C4-2B (cell line): ENCODE measurements around the gene SFXN5.

ENCODE experiments used
- H3K27ac ChIP-seq: fragments of 450-650 bp; 2 replicates; pipeline ENCODE4 v1.5.1; 2017
- CTCF ChIP-seq: fragments of 450-650 bp; conservative IDR thresholded peaks from 2 replicates; pipeline ENCODE4 v1.5.1; 2017; ENCODE audit warnings: mild to moderate bottlenecking
- ZFX ChIP-seq: fragments of 450-650 bp; IDR thresholded peaks from 2 replicates; pipeline ENCODE4 v1.6.1; 2017

The SFXN5 gene

GRCh38 chr2:72961036-72961720 is 110.3 kb downstream of the SFXN5 start:
- no peak overlapping the region for H3K27ac ChIP-seq

DNA sequence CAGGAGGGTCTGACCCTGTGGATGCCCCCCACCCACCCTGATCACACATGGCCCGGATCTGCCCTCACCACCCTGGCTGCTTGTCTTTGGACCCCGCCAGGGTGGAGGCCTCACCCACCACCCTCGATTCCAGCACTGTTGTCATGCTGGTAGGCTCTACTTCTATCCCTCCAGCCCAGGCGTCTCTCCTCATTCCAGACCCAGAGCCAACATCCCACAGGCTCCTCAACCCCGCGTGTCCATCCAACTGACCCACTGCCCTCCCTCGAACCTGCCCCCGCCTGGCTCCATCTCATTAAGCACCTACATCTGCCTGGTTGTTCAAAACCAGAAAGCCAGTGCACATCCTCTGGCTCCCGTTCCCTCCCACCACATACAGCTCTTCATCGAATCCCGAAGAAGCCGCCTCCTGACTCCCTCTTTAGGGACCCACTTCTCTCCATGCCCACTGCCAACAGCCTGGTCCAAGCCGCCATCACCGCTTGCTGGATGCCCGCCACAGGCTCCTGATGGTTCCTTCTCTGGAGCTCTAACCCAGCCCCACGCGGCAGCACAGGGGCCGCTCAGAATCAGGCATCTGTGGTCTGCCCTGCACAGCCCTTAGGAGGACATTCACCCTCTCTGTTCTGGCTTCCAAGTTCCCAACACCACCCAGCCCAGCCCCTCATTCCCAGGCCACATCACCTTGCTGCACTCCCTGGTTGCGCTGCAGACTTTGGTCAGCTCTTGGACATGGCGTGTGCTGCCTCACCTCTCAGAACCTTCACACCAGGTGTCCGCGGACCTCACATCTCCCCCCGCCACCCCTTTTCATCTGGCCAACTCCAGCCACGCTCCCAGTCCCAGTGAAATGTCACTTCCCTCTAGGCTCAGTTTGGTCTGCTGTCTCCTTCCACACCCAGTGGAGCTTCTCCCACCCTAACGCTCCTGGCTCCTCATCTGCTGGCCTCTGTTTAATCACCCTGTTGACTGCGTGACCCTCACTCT is 111.2 kb downstream of the SFXN5 start:
- no peak overlapping the region for H3K27ac ChIP-seq

More at GRCh38 chr2:72961036-72961720, 110.3 kb downstream of the SFXN5 start:
- TF ChIP-seq ZFX, result no peak
- no peak for TF ChIP-seq CTCF

GRCh38 chr2:72959554-72959953 is 112.0 kb downstream of the SFXN5 start:
- TF ChIP-seq ZFX (no peak), CTCF (no peak)
- H3K27ac ChIP-seq, result no peak overlapping the region

More for the DNA sequence above, 111.2 kb downstream of the SFXN5 start:
- TF ChIP-seq CTCF (no peak), ZFX (no peak)

GRCh38 chr2:72958542-72959385 is 112.7 kb downstream of the SFXN5 start:
- no peak overlapping the region for H3K27ac ChIP-seq
- TF ChIP-seq CTCF (no peak), ZFX (no peak)

- TF ChIP-seq ZFX, result no peak
- no peak for TF ChIP-seq CTCF
- no peak overlapping the region for H3K27ac ChIP-seq
Measured at GRCh38 chr2:72956936-72957335, 114.6 kb downstream of the SFXN5 start.

GRCh38 chr2:72956050-72956395 is 115.5 kb downstream of the SFXN5 start:
- no peak overlapping the region for H3K27ac ChIP-seq
- TF ChIP-seq ZFX (no peak), CTCF (no peak)
